Uterus (tissue), 4 donors: ENCODE data around the gene IMPDH2. TPM values are rescaled to one million over a fixed set of nuclear protein-coding genes. Genes with fewer than 3 reads are reported as not detected.

Source experiments
- DNase-seq, 2 donors: peaks; one replicate each; pipeline ENCODE4 v3.0.0-alpha.2; 2019 to 2020
- H3K27ac ChIP-seq, 2 donors: fragments of 200-600 bp; sonication (generic); 1 replicate in 1 of 2; 2 replicates in 1 of 2; pipeline ENCODE4 v1.5.1; 2016 to 2018
- H3K27me3 ChIP-seq, 2 donors: fragments of 200-600 bp; sonication (generic); one replicate each; pipeline ENCODE4 v1.5.1; 2018 to 2019; ENCODE audit warnings: control low read depth in 1 of 2
- H3K36me3 ChIP-seq, 2 donors: fragments of 200-600 bp; sonication (generic); one replicate each; pipeline ENCODE4 v1.5.1; 2019; ENCODE audit warnings: control low read depth in 1 of 2
- H3K4me1 ChIP-seq, 2 donors: fragments of 200-600 bp; sonication (generic); one replicate each; pipeline ENCODE4 v1.5.1; 2018 to 2019; ENCODE audit warnings: control low read depth in 1 of 2
- H3K4me3 ChIP-seq, 2 donors: fragments of 200-600 bp; sonication (generic); 1 replicate in 1 of 2; 2 replicates in 1 of 2; pipeline ENCODE4 v1.5.1; 2018 to 2019; ENCODE audit warnings: mild to moderate bottlenecking in 1 of 2
- H3K9me3 ChIP-seq, 2 donors: fragments of 200-600 bp; sonication (generic); one replicate each; pipeline ENCODE4 v1.5.1; 2019; ENCODE audit warnings: control low read depth in 1 of 2
- CTCF ChIP-seq, 4 experiments: fragments of 200-600 bp in 2 of 4; fragments of 450-650 bp in 2 of 4; sonication (generic) in 2 of 4; IDR thresholded peaks; one replicate each; pipeline ENCODE4 v1.5.1; 2016 to 2019; ENCODE audit warnings: antibody characterized with exemption in 4 of 4, mild to moderate bottlenecking in 2 of 4, moderate library complexity in 1 of 4
- POLR2A ChIP-seq, 2 donors: fragments of 450-650 bp; IDR thresholded peaks; one replicate each; pipeline ENCODE4 v1.6.1; 2016; ENCODE audit warnings: antibody characterized with exemption in 2 of 2, mild to moderate bottlenecking in 1 of 2, moderate library complexity in 1 of 2
- intact Hi-C: fragments of 100-400 bp; cut with DNase I; formaldehyde crosslinking; loops from one replicate; pipeline ENCODE4 v1.15.1; 2023; ENCODE audit warnings: low total_unique reads
- total RNA-seq, 4 donors: library from RNA; depleted of rRNA in 3 of 4; stranded (reverse); fragments of >200 nt in 3 of 4; gene quantifications; one replicate each; pipeline versions ENCODE4 v1.1.0 to v1.2.4, GENCODE V29; 2014 to 2023
- donor health status: DM: yes; HTN: yes; CAD: no.

IMPDH2 gene
- total RNA-seq, 4 donors from 2014 or later = 53.0 to 273 (median 163) TPM

GRCh38 chr3:49030321-49030720, 1.1 kb upstream of the IMPDH2 start:
- intact Hi-C loops = no loop called here
- peaks cover 5% of the 10 kb centered on the region in 2 donors for H3K4me1 ChIP-seq
- H3K4me3 ChIP-seq = no peak overlapping the region
- DNase-seq = no peak
- H3K27me3 ChIP-seq = no peaks in the 10 kb centered on the region
- H3K36me3 ChIP-seq = no peaks in the 10 kb centered on the region
- peak overlapping the region in 1 of 2 donors; percentile 91 for H3K27ac ChIP-seq
- no peak for TF ChIP-seq CTCF (IDR thresholded peaks at IDR 0.05)
- TF ChIP-seq POLR2A (IDR thresholded peaks at IDR 0.05) = no peak
- no peaks in the 10 kb centered on the region for H3K9me3 ChIP-seq

GRCh38 chr3:49029563-49029884, 326 bp upstream of the IMPDH2 start:
- H3K27me3 ChIP-seq = no peaks in the 10 kb centered on the region
- H3K9me3 ChIP-seq = no peaks in the 10 kb centered on the region
- intact Hi-C loops = no loop called here
- no peak for TF ChIP-seq POLR2A (IDR thresholded peaks at IDR 0.05)
- no peak for TF ChIP-seq CTCF (IDR thresholded peaks at IDR 0.05)
- DNase-seq = no peak
- peak overlapping the region; percentile 72 to 78 for H3K4me3 ChIP-seq
- peaks cover 5% of the 10 kb centered on the region in 2 donors for H3K4me1 ChIP-seq
- no peaks in the 10 kb centered on the region for H3K36me3 ChIP-seq
- peak overlapping the region; percentile 91 to 97 for H3K27ac ChIP-seq

GRCh38 chr3:49028298-49028672, 913 bp downstream of the IMPDH2 start:
- peaks cover 5% of the 10 kb centered on the region in 2 donors for H3K4me1 ChIP-seq
- peak overlapping the region; percentile 91 to 97 for H3K27ac ChIP-seq
- DNase-seq = no peak
- peak overlapping the region in 1 of 2 donors; percentile 72 for H3K4me3 ChIP-seq
- intact Hi-C loops = no loop called here
- H3K36me3 ChIP-seq = no peaks in the 10 kb centered on the region
- no peaks in the 10 kb centered on the region for H3K27me3 ChIP-seq
- no peaks in the 10 kb centered on the region for H3K9me3 ChIP-seq
- TF ChIP-seq CTCF (IDR thresholded peaks at IDR 0.05) (no peak), POLR2A (IDR thresholded peaks at IDR 0.05) (no peak)

- Histone ChIP-seq H3K4me1 (peaks cover 5% of the 10 kb centered on the region in 2 donors), H3K36me3 (no peaks in the 10 kb centered on the region), H3K9me3 (no peaks in the 10 kb centered on the region), H3K27ac (no peak overlapping the region), H3K4me3 (no peak overlapping the region), H3K27me3 (no peaks in the 10 kb centered on the region)
- no peak for DNase-seq
- intact Hi-C loops = no loop called here
- no peak for TF ChIP-seq POLR2A (IDR thresholded peaks at IDR 0.05)
- TF ChIP-seq CTCF (IDR thresholded peaks at IDR 0.05) = no peak
Measured at GRCh38 chr3:49027634-49028033, 1.6 kb downstream of the IMPDH2 start.

- H3K4me1 ChIP-seq = peaks cover 5% of the 10 kb centered on the region in 2 donors
- no peak for DNase-seq
- no peak for TF ChIP-seq CTCF (IDR thresholded peaks at IDR 0.05)
- no peak for TF ChIP-seq POLR2A (IDR thresholded peaks at IDR 0.05)
- no peak overlapping the region for H3K4me3 ChIP-seq
- no peak overlapping the region for H3K27ac ChIP-seq
- no peaks in the 10 kb centered on the region for H3K36me3 ChIP-seq
- intact Hi-C loops = no loop called here
- H3K27me3 ChIP-seq = no peaks in the 10 kb centered on the region
- H3K9me3 ChIP-seq = no peaks in the 10 kb centered on the region
Measured at GRCh38 chr3:49026536-49026935, 2.7 kb downstream of the IMPDH2 start.
